Measurements from ENCODE around the gene LNX2.

DNA sequence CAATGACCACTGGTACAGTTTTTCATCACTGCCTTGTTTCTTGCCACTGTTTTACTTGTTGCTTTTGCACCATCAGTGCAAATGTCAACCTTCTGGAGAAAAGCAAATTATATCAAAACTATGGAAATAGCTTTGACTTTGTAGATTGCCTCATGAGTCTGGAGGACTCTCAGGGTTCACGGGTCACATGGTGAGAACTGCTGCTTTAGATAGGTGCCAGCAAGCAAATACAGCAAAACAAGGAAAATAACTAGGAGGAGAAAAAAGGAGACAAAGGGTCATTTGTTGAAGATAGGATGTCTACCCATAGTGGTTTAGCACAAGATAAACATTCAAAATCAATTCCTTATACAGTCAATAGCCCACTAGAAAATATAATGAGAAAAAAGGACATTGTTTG, 34.5 kb upstream of the LNX2 start:
- TF ChIP-seq SUZ12 (IDR thresholded peaks at IDR 0.05; ENCODE audit: extremely low read depth, insufficient read depth, insufficient read length) (no peak), YY1 (IDR thresholded peaks at IDR 0.05; ENCODE audit: insufficient read depth, insufficient read length) (no peak)
